ENCODE results near the gene RIMBP2.

The RIMBP2 gene

DNA sequence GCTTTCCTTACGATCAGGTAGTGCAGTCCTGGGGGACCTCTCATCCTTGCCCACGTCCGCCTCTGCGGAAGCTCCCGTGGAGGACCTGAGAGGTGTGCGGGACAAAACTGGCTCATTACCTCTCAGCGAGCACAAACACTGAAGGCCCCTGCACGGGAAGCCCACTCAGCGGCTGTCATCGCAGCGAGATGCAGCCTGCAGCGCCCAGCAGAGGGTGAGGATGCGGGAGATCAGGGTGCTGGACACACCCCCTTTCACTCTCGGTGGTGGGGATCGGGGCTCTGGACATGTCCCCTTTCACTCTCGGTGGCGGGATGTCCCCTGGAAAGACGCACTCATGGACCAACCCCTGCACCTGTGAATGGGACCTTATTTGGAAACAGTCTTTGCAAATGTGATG is 266.8 kb downstream of the RIMBP2 start:
- Mint-ChIP-seq H3K4me1 (no peaks in the 10 kb centered on the region), H3K27me3 (no peaks in the 10 kb centered on the region), H3K27ac (no peak overlapping the region), H3K36me3 (no peaks in the 10 kb centered on the region), H3K4me3 (no peak overlapping the region), H3K9me3 (no peaks in the 10 kb centered on the region)

DNA sequence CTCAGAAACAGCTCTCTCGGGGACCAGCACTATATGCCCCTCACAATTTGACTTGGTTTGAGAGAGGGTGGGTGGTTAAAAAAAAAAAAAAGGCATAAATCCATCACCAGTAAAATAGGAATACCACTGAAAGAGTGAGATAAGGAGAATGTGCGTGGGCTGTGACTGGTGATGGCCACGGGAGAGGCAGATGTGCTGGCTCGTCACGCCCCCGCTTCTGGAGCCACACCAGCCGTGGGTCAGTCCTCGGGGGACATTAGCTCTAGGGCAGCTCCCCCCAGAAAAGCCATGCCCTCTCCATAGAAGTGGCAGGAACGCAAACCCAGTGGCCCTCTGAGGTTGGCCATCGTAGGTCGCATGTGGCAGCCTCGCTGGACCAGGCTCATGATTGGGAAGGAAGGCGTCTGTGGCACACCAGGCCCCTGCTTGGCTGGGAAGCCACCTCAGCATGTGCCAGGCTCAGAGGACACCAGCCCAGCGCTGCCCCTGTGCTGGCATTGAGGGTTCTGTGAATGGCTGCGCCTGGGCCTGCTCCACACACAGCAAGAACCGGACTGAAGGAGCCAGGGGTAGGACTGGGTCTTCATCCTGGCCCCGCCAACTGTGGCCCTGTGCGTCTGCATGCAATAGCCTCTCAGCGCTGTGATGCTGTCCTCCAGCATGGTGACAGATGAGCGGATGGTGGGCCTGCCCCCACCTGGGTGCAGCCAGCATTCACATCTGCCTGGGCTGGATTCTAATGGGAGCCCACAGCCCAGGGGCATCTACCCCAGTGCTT is 267.9 kb downstream of the RIMBP2 start:
- no peak overlapping the region for H3K27ac Mint-ChIP-seq
- H3K36me3 Mint-ChIP-seq: no peaks in the 10 kb centered on the region
- no peaks in the 10 kb centered on the region for H3K4me1 Mint-ChIP-seq
- no peaks in the 10 kb centered on the region for H3K27me3 Mint-ChIP-seq
- H3K9me3 Mint-ChIP-seq: no peaks in the 10 kb centered on the region
- no peak overlapping the region for H3K4me3 Mint-ChIP-seq

DNA sequence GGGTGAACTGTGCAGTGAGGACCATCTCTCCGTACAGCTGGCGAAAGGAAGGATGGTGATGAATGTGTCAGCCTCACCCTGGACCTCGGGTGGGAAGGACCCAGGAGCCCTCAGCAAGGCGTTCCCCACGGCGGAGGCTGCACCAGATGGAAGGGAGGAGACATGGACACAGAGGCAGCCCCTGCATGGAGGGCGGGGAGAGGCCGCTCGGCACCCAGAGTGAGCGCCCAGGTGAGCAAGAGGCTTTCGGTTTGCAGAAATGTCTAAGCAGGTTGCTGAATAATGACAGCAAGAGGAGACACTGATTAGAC is 268.5 kb downstream of the RIMBP2 start:
- no peaks in the 10 kb centered on the region for H3K9me3 Mint-ChIP-seq
- no peak overlapping the region for H3K4me3 Mint-ChIP-seq
- H3K4me1 Mint-ChIP-seq: no peaks in the 10 kb centered on the region
- H3K36me3 Mint-ChIP-seq: no peaks in the 10 kb centered on the region
- no peaks in the 10 kb centered on the region for H3K27me3 Mint-ChIP-seq
- no peak overlapping the region for H3K27ac Mint-ChIP-seq

DNA sequence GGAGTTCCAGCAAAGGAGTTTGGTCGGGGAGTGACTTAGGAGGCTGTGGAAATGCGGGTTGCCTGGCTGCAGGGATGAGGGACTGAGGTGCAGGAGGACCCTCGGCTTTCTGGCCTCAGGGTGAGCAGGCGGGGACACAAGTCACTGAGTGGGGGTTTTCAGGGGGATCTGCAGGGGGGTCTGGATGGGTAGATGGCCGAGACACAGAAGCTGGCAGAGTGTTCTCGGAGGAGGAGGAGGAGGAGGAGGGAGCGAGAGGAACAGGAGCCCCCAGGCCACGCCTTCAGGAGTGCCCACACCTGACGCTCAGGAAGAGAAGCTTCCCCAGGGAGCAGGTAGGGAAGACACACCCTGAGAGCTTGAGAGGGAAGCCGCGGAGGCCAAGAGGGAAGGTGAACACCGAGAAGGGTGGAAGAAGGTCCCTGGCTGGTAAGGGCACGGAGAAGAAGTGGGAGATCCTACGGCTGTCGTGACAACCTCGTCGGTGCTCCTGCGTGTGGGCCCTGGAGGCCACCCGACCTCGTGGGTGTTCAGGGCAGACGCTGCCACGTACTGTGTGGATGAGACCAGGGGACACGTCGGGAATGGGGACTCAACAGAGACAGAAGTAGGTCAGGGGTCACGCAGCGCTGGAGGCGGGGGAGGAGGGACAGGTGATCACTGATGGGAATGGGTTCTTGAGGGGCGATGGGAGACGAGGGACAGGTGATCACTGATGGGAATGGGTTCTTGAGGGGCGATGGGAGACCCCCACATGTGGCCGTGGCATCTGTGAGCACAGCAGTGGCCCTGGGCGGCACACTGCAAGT is 269.0 kb downstream of the RIMBP2 start:
- Mint-ChIP-seq H3K36me3 (no peaks in the 10 kb centered on the region), H3K4me3 (no peak overlapping the region)

DNA sequence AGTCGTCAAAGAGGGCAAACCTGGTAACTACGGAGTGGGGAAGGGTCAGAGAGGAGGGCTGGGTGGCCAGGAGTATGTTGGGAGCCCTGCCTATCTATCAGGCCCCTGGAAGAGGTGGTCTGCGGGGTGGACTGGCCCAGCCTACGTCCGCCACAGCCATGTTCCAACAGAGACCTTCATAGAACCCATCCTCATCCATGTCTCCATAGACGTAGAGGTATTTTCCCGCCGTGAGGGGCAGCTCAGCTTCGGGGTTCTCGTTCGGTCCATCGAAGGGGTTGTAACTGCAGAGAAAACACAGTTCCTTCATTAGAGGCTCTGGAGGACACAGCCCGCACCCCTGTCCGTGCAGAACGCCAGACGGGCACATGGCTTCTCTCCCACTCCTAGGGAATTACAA is 271.1 kb downstream of the RIMBP2 start:
- Mint-ChIP-seq H3K27ac (no peak overlapping the region), H3K27me3 (no peaks in the 10 kb centered on the region), H3K4me3 (no peak overlapping the region), H3K36me3 (no peaks in the 10 kb centered on the region), H3K9me3 (no peaks in the 10 kb centered on the region), H3K4me1 (no peaks in the 10 kb centered on the region)

More for the DNA sequence above, 269.0 kb downstream of the RIMBP2 start:
- Mint-ChIP-seq H3K27ac (no peak overlapping the region), H3K4me1 (no peaks in the 10 kb centered on the region), H3K27me3 (no peaks in the 10 kb centered on the region), H3K9me3 (no peaks in the 10 kb centered on the region)

DNA sequence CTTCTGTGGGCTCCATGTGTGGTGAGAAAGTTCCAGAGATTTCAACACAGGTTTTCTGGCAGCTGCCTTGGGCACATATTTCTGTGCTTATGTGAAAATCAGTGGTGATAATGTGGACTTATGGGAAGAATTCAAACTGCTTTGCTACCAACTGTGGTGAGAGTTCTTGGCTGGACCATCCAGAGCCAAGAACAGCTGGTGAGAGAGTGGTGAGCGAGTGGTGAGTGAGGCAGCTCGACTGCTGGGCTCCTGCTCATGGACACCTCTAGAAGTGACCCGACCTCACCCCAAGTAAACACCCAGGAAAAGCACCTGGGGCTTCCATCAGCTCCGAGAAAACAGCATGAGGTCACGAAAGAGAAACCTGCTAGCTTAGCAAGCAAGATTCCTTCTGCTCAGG is 272.0 kb downstream of the RIMBP2 start:
- Mint-ChIP-seq H3K27ac (no peak overlapping the region), H3K36me3 (no peaks in the 10 kb centered on the region), H3K9me3 (no peaks in the 10 kb centered on the region), H3K4me3 (no peak overlapping the region), H3K4me1 (no peaks in the 10 kb centered on the region), H3K27me3 (no peaks in the 10 kb centered on the region)

DNA sequence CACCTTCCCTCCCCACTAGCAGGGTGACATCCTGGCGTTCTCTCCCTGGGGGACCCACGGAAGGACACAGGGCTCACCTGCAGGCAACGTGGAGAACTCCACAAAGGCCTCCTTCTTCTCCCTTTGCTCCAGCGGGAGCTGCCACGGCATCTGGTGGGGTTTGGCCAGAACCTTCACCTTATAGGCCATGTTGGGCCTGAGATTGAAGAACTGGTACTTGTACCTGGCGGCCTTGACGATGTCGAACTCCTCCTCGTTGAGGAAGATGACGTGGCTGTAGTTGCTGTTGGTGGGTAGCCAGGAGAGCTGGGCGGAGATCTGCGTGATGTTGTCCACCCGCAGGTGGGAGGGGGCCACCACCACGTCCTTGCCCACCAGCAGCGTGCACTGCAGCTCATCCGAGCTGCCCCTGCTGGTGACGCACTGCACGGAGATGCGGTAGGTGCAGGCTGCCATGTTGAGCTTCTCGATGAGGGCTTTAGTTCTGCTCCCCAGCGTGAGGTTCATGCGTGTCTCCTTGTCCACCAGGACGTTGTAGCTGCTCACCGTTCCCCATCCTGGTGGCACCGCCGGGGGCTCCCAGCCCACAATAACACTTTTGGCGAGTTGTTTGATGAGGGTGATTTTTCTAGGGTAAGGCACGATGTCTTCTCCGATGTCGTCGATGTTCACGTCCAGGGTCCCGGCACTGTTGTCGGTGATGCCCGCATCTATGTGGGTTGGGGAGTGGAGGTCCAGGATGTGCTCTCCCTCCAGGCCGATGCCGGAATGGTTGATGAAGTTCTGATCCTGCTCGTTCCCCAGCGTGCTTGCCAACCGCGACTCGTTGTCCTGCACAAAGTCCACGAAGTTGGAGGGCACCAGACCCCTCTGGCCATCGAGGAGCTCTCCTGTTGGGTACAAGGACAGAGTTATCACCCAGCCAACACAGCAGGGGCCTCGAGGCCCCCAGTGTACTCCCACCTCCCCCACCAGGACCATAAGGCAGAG is 274.0 kb downstream of the RIMBP2 start:
- H3K4me3 Mint-ChIP-seq: no peak overlapping the region
- H3K27ac Mint-ChIP-seq: no peak overlapping the region
- H3K36me3 Mint-ChIP-seq: no peaks in the 10 kb centered on the region
- H3K27me3 Mint-ChIP-seq: no peaks in the 10 kb centered on the region
- no peaks in the 10 kb centered on the region for H3K4me1 Mint-ChIP-seq
- H3K9me3 Mint-ChIP-seq: no peaks in the 10 kb centered on the region

DNA sequence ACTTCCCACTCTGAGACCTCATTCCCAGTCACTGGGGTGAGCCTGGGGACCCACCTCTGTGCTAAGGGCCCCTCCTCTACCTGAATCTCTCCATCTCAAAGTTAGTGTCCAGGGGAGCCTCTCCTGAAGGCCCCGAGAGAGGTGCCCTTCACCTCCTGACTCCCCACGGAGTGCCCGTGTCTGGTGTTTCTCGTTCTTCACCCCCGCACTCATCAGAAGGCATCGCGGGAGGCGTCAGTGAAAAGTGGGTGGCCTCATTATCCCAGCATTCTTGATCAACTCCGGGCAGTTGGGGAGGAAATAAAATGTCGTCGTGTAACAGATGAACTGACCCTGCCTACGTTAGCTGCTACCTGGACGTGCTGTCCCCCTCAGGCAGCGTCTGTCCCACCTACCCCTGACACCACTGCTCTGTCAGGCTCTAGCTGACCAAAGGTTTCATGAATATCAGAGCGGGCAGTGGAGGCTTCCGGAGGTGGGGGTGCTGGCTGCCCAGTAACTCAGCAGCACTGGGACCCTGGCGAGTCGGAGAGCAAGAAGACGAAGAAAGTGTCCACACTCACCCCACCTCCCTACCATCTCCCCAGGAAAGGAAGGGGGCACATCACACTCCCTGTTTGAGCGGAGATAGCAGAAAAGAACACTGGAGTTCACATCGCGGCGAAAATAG is 275.6 kb downstream of the RIMBP2 start:
- Mint-ChIP-seq H3K27me3 (no peaks in the 10 kb centered on the region), H3K27ac (no peak overlapping the region), H3K36me3 (no peaks in the 10 kb centered on the region), H3K4me1 (no peaks in the 10 kb centered on the region), H3K9me3 (no peaks in the 10 kb centered on the region), H3K4me3 (no peak overlapping the region)

DNA sequence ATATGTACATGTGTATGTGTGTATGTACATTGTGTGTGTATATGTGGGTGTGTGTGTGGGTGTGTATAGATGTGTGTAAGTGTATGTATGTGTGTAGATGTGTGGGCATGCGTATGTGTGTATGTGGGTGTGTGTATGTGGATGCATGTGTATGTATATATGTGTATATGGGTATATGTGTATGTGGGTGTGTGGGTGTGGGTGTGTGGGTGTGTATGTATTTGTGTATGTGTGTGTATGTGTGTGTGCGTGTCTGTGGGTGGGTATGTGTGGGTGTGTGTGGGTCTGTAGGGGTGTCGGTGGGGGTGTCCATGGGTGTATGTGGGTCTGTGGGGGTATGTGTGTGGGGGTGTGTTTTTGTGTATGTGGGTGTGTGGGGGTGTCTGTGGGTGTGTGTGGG is 276.8 kb downstream of the RIMBP2 start:
- H3K4me3 Mint-ChIP-seq: no peak overlapping the region
- H3K27me3 Mint-ChIP-seq: no peaks in the 10 kb centered on the region
- no peaks in the 10 kb centered on the region for H3K9me3 Mint-ChIP-seq
- no peak overlapping the region for H3K27ac Mint-ChIP-seq
- no peaks in the 10 kb centered on the region for H3K36me3 Mint-ChIP-seq
- no peaks in the 10 kb centered on the region for H3K4me1 Mint-ChIP-seq

DNA sequence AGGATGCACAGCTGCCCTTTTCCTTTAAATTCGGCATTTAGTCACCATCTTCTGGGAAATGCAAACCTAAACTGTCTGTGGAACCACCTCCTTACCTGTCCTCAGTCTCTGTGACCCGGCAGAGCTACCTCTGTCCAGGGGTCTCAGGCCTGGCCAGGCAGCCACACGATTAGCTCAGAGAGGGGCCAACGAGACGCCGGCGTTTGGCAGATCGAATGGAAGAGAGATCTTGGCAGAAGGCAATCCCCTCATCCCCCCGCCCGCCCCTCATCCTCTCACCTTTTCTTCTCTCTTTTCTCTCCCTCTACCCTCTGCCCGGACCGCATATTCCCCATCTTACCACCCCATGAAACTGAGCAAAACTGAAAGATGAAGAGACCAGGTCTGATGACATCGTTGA is 277.4 kb downstream of the RIMBP2 start:
- Mint-ChIP-seq H3K36me3 (no peaks in the 10 kb centered on the region), H3K27me3 (no peaks in the 10 kb centered on the region), H3K9me3 (no peaks in the 10 kb centered on the region), H3K4me3 (no peak overlapping the region), H3K27ac (no peak overlapping the region), H3K4me1 (no peaks in the 10 kb centered on the region)

DNA sequence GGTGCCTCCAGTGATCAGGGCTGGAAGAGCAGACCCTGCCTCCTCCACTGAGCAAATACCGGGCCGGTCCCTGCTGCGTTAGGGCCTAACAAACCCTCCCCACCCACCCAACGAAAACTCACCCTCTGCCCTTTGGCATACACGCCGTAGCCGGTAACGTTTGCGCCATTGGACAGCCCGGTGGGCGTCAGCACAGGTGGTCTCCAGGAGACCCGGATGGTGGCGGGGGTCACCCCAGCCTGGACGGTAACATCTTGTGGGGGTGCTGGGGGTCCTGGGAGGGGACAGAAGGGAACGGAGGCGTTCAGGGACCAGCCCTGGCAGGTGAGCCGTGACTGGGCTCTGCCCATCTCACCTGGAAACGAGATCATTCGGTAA is 277.9 kb downstream of the RIMBP2 start:
- Mint-ChIP-seq H3K9me3 (no peaks in the 10 kb centered on the region), H3K36me3 (no peaks in the 10 kb centered on the region), H3K27ac (no peak overlapping the region), H3K4me3 (no peak overlapping the region), H3K4me1 (no peaks in the 10 kb centered on the region), H3K27me3 (no peaks in the 10 kb centered on the region)

DNA sequence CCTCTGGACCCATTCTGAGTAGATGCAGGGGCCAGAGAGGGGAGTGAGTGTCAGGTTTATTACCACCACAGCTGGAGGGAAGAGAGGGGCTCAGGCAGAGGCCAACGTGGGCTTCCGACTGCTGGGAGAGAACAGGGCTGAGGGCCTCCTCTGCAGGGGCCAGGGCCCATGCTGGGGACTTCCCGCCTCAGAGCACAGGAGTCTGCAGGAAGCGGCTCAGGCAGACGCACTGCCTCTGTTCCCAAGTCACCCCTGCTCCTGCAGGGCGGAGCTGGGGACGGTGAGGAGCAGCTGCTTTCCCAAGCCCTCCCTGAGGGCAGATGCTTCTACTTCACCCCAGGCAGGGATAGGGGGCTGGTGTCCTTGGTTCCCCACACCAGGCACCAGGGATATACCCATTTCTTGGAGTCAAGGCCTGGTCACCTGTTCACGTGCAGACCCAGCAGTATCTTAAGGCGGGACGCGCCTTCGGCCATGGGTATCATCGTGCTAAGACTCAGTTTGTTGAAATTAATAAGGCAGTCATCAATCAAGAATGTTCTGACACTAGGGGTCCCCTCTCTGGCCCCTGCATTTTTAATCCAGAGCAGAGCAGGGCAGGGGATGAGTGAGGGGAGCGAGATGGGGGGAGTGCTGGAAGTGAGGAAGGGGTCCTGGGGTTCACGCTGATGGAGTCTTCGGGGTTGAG is 278.4 kb downstream of the RIMBP2 start:
- H3K36me3 Mint-ChIP-seq: no peaks in the 10 kb centered on the region
- H3K27ac Mint-ChIP-seq: no peak overlapping the region
- H3K9me3 Mint-ChIP-seq: no peaks in the 10 kb centered on the region
- no peak overlapping the region for H3K4me3 Mint-ChIP-seq
- H3K4me1 Mint-ChIP-seq: no peaks in the 10 kb centered on the region
- no peaks in the 10 kb centered on the region for H3K27me3 Mint-ChIP-seq

DNA sequence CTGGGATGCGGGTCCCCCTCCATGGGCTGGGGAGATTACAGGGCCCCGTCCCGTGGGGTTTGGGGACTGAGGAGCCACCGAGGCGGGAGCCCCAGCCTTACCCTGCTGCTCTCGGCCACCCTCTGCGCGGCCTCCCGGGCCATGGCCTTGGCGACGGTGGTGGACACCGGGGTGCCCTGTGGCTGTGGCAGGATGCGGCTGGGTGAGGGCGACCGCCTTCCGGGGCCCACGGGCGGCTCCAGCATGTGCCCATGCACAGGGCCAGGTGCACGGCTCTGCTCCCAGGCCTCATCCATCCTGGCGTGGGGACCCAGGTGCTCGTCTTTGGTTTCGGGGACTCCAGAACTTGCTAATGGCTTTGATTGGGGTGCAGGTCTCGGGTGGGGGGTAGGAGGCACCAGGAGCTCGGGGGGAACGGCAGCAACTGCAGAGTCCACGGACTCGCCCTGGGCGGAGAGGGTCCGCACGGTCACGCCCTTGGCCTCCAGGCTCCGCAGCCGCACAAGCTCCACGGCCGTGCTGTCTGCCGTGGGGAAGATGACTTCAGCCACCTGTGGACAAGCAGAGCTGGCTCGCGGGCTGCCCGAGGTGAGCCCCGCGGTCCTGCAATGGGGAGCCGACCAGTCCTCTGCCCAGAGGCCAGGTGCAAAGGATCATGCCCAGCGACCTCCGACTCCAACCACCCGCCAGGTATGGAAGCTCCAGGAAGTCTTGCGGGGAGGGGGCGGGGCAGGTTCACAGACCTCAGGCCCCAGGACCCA is 279.2 kb downstream of the RIMBP2 start:
- Mint-ChIP-seq H3K9me3 (no peaks in the 10 kb centered on the region), H3K4me1 (no peaks in the 10 kb centered on the region), H3K27me3 (no peaks in the 10 kb centered on the region), H3K4me3 (no peak overlapping the region), H3K27ac (no peak overlapping the region), H3K36me3 (no peaks in the 10 kb centered on the region)

DNA sequence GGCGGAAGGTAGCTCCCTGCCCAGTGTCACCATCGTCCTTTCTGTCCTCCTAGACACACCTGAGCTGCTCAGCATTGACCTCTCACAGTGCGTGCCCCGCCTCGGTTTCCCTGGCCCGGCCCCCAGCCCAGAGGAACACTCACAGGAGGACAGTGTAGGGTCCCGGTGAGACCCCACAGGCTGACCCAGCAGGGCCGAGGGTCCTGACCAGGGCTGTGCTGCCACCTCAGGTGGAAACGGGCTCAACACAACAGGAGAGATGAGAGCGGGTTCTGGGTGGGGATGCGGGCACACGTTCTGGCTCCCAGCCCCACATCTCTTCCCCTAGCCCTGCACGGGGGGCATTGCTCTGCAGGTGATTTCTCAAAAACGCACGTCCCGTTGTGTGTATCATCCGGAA is 280.3 kb downstream of the RIMBP2 start:
- H3K4me3 Mint-ChIP-seq: no peak overlapping the region
- H3K9me3 Mint-ChIP-seq: no peaks in the 10 kb centered on the region
- no peaks in the 10 kb centered on the region for H3K4me1 Mint-ChIP-seq
- H3K36me3 Mint-ChIP-seq: no peaks in the 10 kb centered on the region
- H3K27me3 Mint-ChIP-seq: no peaks in the 10 kb centered on the region
- no peak overlapping the region for H3K27ac Mint-ChIP-seq

Data from activated naive CD4-positive, alpha-beta T cell treated with anti-CD3 and anti-CD28 coated beads, Interleukin-2, amount 50 U/mL, for 24 hours (primary cell).